Measurements from ENCODE around the gene KRT16.

Gene KRT16

DNA sequence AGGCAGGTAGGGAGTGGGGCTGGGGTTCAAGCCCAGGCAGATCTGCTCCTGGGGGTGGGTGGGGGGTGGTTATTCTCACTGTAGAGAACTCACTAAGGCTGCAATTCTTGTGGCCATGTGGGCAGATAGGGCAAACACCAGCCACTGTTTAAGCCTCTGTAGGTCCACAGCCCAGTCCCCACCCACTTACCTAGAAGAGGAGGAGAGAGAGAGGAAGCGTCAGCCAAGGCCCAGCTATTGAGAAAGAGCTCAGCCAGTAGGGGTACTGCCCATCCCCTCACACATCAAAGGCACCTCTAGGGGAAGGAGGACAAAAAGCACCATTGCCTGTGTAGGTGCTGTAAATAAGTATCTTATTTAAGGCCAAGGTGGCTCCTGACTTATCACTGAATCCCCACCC, 12.9 kb downstream of the KRT16 start:
- in situ Hi-C loops (cut with MboI; ENCODE audit: low pct_unique_long_range_greater_than_20kb, low sequenced_read_pairs, unreplicated experiment): loop anchor here (25.0 kb wide), 1 partner anchor 112 kb away; the partner anchor contains the start of genes KRT35 and KRT36
- TF ChIP-seq, protein P1, sequence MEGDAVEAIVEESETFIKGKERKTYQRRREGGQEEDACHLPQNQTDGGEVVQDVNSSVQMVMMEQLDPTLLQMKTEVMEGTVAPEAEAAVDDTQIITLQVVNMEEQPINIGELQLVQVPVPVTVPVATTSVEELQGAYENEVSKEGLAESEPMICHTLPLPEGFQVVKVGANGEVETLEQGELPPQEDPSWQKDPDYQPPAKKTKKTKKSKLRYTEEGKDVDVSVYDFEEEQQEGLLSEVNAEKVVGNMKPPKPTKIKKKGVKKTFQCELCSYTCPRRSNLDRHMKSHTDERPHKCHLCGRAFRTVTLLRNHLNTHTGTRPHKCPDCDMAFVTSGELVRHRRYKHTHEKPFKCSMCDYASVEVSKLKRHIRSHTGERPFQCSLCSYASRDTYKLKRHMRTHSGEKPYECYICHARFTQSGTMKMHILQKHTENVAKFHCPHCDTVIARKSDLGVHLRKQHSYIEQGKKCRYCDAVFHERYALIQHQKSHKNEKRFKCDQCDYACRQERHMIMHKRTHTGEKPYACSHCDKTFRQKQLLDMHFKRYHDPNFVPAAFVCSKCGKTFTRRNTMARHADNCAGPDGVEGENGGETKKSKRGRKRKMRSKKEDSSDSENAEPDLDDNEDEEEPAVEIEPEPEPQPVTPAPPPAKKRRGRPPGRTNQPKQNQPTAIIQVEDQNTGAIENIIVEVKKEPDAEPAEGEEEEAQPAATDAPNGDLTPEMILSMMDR (IDR thresholded peaks at IDR 0.05; ENCODE audit: extremely low read depth, insufficient read depth, missing control alignments): no peak
- no peak for DNase-seq (ENCODE audit: low spot score)

DNA sequence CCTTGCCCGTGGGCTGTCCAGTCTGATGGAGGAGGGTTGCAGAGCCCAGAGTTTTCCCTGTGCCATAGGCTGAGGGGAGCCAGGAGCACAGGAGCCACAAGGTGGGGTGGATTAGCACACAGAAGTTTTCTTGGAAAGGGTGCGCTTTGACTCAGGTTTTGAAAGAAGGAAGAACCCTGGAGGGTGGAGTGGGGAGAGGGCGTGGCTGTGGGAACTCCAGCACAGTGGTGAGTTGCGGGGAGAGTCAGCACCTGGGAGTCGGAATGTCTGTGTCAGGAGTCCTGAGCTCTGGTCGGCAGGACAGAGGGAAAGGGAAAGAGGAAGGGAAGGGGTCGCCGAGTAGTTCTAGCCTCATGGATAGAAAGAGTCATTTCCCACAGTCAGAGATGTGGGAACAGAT, 17.0 kb downstream of the KRT16 start:
- in situ Hi-C loops (cut with MboI; ENCODE audit: low pct_unique_long_range_greater_than_20kb, low sequenced_read_pairs, unreplicated experiment): loop anchor here (25.0 kb wide), 1 partner anchor 108 kb away; the partner anchor contains the start of genes KRT35 and KRT36
- TF ChIP-seq, protein P1 (IDR thresholded peaks at IDR 0.05; ENCODE audit: extremely low read depth, insufficient read depth, missing control alignments): no peak
- no peak for DNase-seq (ENCODE audit: low spot score)

DNA sequence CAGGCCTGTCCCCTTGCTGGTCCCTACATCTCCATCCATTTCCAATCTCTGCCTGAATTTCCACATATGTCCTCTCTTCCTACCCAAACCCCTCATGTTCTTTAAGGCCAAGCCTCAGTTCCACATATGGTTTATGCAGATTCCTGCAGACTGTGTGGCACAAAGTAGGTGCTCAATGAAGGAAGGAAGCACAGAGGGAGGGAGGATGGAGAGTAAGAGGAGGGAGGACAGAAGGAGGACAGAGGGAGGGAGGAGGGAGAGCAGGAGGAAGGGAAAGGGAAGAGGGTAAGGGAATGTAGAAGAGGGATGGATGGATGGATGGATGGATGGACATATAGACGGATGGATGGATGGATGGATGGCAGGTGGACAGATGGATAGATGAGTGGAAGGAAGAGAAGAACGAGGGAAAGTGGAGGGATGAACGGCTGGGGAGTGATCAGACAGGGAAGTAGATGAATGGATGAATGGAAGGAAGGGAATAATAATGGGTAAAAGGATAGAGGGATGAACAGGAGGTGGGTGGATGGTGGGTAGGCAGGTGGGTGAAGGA, 18.1 kb downstream of the KRT16 start:
- in situ Hi-C loops (cut with MboI; ENCODE audit: low pct_unique_long_range_greater_than_20kb, low sequenced_read_pairs, unreplicated experiment): loop anchor here (25.0 kb wide), 1 partner anchor 107 kb away; the partner anchor contains the start of genes KRT35 and KRT36

DNA sequence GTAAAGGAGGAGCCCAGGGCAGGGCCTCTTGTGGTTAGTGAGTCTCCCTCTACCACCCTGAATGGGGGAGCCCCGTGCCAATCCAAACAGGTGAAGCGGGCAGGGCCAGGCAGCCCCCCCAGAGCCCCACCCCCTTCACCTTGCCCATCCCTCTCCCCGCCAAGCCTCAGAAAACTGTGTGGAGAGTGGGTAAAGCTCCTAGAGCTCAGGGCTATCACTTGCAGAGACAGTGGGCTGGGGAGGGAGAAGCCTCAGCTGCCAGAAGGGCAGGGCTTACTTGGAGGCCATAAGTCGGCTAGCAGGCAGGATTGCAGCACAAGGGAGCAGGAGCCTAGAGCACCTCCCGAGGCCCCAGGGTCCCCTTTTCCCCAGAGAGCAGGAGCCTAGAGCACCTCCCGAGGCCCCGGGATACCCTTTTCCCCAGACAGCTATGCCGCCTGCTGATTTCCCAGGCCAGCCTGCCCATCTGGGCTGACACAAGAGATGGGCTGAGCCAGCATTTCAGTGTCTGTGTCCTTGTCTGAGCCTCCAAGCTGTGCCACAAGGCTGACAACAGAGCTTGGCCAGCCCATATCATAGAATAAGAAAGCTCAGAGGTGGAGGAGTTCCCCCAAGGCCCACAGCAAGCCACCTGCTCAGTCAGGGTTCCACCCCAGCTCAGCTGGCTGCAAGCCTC, 19.1 kb downstream of the KRT16 start:
- in situ Hi-C loops (cut with MboI; ENCODE audit: low pct_unique_long_range_greater_than_20kb, low sequenced_read_pairs, unreplicated experiment): loop anchor here (25.0 kb wide), 1 partner anchor 106 kb away; the partner anchor contains the start of genes KRT35 and KRT36
- TF ChIP-seq, protein P1 (IDR thresholded peaks at IDR 0.05; ENCODE audit: extremely low read depth, insufficient read depth, missing control alignments): no peak
- DNase-seq (ENCODE audit: low spot score): no peak

More for the DNA sequence above, 18.1 kb downstream of the KRT16 start:
- DNase-seq (ENCODE audit: low spot score): no peak
- TF ChIP-seq, protein P1 (IDR thresholded peaks at IDR 0.05; ENCODE audit: extremely low read depth, insufficient read depth, missing control alignments): no peak

DNA sequence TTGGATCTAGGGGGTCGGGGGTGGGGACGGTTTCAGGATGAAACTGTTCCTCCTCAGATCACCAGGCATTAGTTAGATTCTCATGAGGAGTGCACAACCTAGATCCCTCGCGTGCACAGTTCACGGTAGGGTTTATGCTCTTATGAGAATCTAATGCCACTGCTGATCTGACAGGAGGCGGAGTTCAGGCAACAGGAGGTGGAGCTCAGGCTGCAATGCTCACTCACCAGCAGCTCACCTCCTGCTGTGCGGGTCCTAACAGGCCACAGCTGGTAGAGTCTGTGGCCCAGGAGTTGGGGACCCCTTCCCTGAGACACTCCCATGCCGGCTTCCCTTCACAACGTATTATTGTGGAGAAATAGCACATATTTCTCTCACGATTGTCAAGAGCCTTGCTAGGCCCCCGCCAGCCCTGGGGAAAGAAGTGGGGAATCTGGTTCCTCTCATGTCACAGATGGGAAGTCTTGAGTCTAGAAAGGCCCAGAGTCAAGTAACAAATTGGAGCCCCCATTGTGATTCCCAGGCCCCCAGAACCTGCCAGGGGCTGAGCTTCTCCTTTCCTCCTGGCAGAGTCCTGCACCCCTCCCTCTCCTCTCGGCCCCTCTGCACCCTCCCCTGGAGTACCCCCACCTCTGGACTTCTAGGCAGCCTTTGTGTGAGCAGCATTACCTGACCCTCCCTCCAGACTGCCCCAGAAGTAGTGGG, 19.8 kb downstream of the KRT16 start:
- in situ Hi-C loops (cut with MboI; ENCODE audit: low pct_unique_long_range_greater_than_20kb, low sequenced_read_pairs, unreplicated experiment): loop anchor here (25.0 kb wide), 1 partner anchor 105 kb away; the partner anchor contains the start of genes KRT35 and KRT36
- TF ChIP-seq, protein P1 (IDR thresholded peaks at IDR 0.05; ENCODE audit: extremely low read depth, insufficient read depth, missing control alignments): no peak
- no peak for DNase-seq (ENCODE audit: low spot score)

DNA sequence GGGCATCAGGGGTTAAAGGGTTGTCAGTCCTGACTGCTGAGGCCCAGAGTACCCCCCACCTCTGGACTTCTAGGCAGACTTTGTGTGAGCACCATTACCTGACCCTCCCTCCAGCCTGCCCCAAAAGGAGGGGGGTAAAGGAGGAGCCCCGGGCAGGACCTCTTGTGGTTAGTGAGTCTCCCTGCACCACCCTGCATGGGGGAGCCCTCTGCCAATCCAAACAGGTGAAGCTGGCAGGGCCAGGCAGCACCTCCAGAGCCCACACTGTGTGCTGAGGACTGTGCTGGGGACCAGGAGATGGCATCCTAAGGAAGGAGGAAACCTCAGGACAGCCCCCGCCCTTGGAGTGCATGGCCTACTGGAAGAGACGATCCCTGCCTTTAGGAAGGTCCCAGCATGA, 23.3 kb downstream of the KRT16 start:
- in situ Hi-C loops (cut with MboI; ENCODE audit: low pct_unique_long_range_greater_than_20kb, low sequenced_read_pairs, unreplicated experiment): loop anchor here (25.0 kb wide), 1 partner anchor 102 kb away; the partner anchor contains the start of genes KRT35 and KRT36
- TF ChIP-seq, protein P1 (IDR thresholded peaks at IDR 0.05; ENCODE audit: extremely low read depth, insufficient read depth, missing control alignments): no peak
- DNase-seq (ENCODE audit: low spot score): no peak
